Activated CD8-positive, alpha-beta T cell treated with anti-CD3 and anti-CD28 coated beads for 36 hours (primary cell): Measurements from ENCODE around the gene PTRH2. TPM values are rescaled to one million over a fixed set of nuclear protein-coding genes. Genes with fewer than 3 reads are reported as not detected.
A peak's percentile ranks its signal among the peaks of the same experiment; 100 is the strongest.

Experiments
- ATAC-seq: fragments of 200-7000 bp; cut with Tn5 transposase; one replicate; pipeline ENCODE4 v1.10.0; 2021; ENCODE audit warnings: mild to moderate bottlenecking, moderate library complexity
- CTCF ChIA-PET: fragments of 350-600 bp; sonication (Branson Sonifier 250); formaldehyde crosslinking; loops from one replicate; lab custom pipeline; 2021; ENCODE audit warnings: antibody characterized with exemption; lab: Charles Lee
- POLR2A ChIA-PET: fragments of 350-600 bp; sonication (Branson Sonifier 250); formaldehyde crosslinking; loops from one replicate; lab custom pipeline; 2021; ENCODE audit warnings: antibody characterized with exemption; lab: Charles Lee
- DNase-seq: peaks from one replicate; pipeline ENCODE4 v3.0.0-alpha.2; 2020
- H3K27ac Mint-ChIP-seq: one replicate; pipeline ENCODE4 v1.8.0; 2021; ENCODE audit warnings: mild to moderate bottlenecking, mixed read lengths
- H3K27me3 Mint-ChIP-seq: one replicate; pipeline ENCODE4 v1.8.0; 2021; ENCODE audit warnings: mixed read lengths
- H3K36me3 Mint-ChIP-seq: one replicate; pipeline ENCODE4 v1.8.0; 2021; ENCODE audit warnings: low read depth, mixed read lengths
- H3K4me1 Mint-ChIP-seq: one replicate; pipeline ENCODE4 v1.8.0; 2021; ENCODE audit warnings: low read depth, mixed read lengths
- H3K4me3 Mint-ChIP-seq: one replicate; pipeline ENCODE4 v1.8.0; 2021; ENCODE audit warnings: mild to moderate bottlenecking, moderate library complexity, mixed read lengths
- H3K9me3 Mint-ChIP-seq: one replicate; pipeline ENCODE4 v1.8.0; 2021; ENCODE audit warnings: mixed read lengths
- intact Hi-C: fragments of 100-400 bp; cut with micrococcal nuclease; formaldehyde crosslinking; loops from one replicate; pipeline ENCODE4 v1.10.0; 2022
- total RNA-seq, 2 experiments: library from RNA; stranded (reverse); gene quantifications; one replicate each; pipeline ENCODE4 v1.2.3, GENCODE V29; 2021
- TF ChIP-seq, protein P1 (sequence below): fragments of 200-600 bp; IDR thresholded peaks from one replicate; pipeline ENCODE4 v1.8.0; 2022; ENCODE audit warnings: antibody characterized with exemption, mild to moderate bottlenecking

The PTRH2 gene
- total RNA-seq, 2 experiments from 2014 or later, result 34.2 to 37.4 TPM

DNA sequence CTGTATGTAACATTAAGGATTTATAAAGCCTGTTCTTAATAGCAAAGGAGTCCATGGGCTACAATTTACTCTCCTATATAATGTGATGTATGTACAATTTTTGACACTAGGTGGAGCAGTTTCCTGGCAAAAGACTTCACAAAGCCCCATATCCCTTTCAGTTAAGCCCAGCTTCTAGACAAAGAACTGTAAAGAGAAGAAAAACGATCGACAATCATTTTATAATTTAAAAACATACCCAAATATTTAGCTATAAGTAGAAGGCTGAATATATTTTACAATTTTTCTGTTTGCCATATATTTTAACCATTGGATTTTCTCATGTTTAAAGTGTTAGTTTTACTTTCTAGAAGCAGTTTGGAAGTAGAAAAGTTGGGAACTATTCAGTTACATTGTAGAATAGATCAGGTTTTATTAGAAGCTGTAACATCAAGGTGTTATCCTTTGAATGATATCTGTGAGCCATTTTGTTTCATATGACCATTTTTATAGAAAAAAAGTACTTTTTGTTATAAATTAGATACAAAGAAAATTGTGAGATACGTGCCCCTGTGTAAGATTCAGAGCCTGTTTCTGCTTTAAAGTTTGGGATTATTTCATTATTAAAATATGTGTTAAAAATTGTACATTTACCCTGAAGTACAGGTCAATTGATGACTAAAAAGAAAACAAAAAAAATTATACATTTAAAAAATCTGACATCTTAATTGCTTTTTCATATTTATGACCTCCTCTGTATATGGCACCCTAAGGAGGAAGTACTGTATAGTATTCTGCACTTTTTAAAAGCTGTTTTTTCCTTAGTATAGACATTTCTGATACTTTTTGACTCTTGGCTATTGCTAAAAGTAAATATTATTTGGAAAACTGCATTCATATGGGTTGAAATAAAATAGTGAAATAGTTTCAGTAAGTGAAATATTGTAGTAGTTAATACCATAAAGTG, 46.6 kb upstream of the PTRH2 start:
- Mint-ChIP-seq H3K36me3 (peaks cover 30% of the 10 kb centered on the region), H3K27ac (peak overlapping the region; percentile 84), H3K4me3 (peak overlapping the region; percentile 50), H3K4me1 (peaks cover 61% of the 10 kb centered on the region), H3K9me3 (no peaks in the 10 kb centered on the region), H3K27me3 (no peaks in the 10 kb centered on the region)
- DNase-seq (peak; percentile 35), ATAC-seq (peak; percentile 76)
- TF ChIP-seq, protein P1, sequence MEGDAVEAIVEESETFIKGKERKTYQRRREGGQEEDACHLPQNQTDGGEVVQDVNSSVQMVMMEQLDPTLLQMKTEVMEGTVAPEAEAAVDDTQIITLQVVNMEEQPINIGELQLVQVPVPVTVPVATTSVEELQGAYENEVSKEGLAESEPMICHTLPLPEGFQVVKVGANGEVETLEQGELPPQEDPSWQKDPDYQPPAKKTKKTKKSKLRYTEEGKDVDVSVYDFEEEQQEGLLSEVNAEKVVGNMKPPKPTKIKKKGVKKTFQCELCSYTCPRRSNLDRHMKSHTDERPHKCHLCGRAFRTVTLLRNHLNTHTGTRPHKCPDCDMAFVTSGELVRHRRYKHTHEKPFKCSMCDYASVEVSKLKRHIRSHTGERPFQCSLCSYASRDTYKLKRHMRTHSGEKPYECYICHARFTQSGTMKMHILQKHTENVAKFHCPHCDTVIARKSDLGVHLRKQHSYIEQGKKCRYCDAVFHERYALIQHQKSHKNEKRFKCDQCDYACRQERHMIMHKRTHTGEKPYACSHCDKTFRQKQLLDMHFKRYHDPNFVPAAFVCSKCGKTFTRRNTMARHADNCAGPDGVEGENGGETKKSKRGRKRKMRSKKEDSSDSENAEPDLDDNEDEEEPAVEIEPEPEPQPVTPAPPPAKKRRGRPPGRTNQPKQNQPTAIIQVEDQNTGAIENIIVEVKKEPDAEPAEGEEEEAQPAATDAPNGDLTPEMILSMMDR, result peak; percentile 77
- ChIA-PET CTCF (interaction anchor here (0.6 to 5.6 kb wide), 27 partner anchors 8 to 283 kb away, joined by 3 to 108 read pairs (median 7); partner anchors contain the start of genes PTRH2, RPS6KB1, TUBD1 and VMP1), POLR2A (interaction anchor here (0.9 to 8.9 kb wide), 13 partner anchors 9 to 140 kb away, joined by 3 to 443 read pairs (median 7); partner anchors contain the start of genes PTRH2, RPS6KB1 and VMP1)
- intact Hi-C loops, result loop anchor here (2.0 to 5.0 kb wide), 2 partner anchors 33 to 94 kb away; no protein-coding TSS in a partner anchor

DNA sequence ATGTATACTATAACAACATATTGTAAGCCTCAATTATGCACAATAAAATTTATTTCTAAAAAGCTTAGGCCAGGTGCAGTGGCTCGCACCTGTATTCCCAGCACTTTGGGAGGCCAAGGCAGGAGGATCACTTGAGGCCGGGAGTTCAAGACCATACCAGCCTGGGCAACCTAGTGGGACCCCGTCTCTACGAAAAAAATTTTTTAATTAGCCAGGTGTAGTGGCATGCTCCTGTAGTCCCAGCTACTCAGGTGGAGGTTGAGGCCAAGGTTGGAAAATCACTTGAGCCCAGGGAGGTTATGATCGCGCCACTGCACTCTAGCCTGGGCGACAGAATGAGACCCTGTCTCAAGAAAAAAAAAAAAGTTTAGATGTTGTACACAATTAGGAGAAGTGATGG, 45.7 kb upstream of the PTRH2 start:
- intact Hi-C loops, result loop anchor here (2.0 to 5.0 kb wide), 2 partner anchors 34 to 94 kb away; no protein-coding TSS in a partner anchor
- no peaks in the 10 kb centered on the region for H3K9me3 Mint-ChIP-seq
- TF ChIP-seq, protein P1, result no peak
- peaks cover 57% of the 10 kb centered on the region for H3K4me1 Mint-ChIP-seq
- peak overlapping the region; percentile 84 for H3K27ac Mint-ChIP-seq
- no peak overlapping the region for H3K4me3 Mint-ChIP-seq
- H3K27me3 Mint-ChIP-seq, result no peaks in the 10 kb centered on the region
- ATAC-seq (no peak), DNase-seq (no peak)
- H3K36me3 Mint-ChIP-seq, result peaks cover 22% of the 10 kb centered on the region
- POLR2A ChIA-PET, result interaction anchor here (0.5 to 8.9 kb wide), 12 partner anchors 10 to 283 kb away, joined by 3 to 443 read pairs (median 6); partner anchors contain the start of genes PTRH2, RPS6KB1, TUBD1 and VMP1
- CTCF ChIA-PET, result interaction anchor here (0.6 to 5.6 kb wide), 19 partner anchors 9 to 288 kb away, joined by 3 to 108 read pairs (median 5); partner anchors contain the start of genes PTRH2 and VMP1

DNA sequence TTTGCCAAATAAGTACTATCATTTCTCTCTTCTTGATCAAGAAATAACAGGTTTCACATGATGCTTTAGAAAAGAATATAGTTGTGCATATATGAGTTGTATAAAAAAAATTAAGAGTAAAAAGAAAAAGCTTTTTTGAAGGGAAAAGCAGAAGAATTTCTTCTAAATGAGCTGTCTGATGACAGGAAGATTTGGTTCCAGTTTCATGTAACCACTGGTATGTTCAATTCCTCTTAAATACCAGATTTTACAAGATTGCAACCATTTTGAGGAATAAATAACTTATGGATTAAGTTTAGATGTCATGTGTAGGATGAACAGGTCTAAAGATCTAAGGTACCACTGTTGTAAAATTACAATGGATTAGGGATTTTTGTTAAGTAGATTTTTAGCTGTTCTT, 45.2 kb upstream of the PTRH2 start:
- DNase-seq (no peak), ATAC-seq (no peak)
- Mint-ChIP-seq H3K4me1 (peaks cover 53% of the 10 kb centered on the region), H3K36me3 (peaks cover 20% of the 10 kb centered on the region), H3K9me3 (no peaks in the 10 kb centered on the region), H3K27ac (peak overlapping the region; percentile 84), H3K27me3 (no peaks in the 10 kb centered on the region), H3K4me3 (no peak overlapping the region)
- TF ChIP-seq, protein P1, result no peak
- ChIA-PET POLR2A (interaction anchor here (0.5 to 8.9 kb wide), 11 partner anchors 11 to 283 kb away, joined by 3 to 443 read pairs (median 5); partner anchors contain the start of genes PTRH2, TUBD1 and VMP1), CTCF (interaction anchor here (0.8 to 5.6 kb wide), 16 partner anchors 10 to 435 kb away, joined by 3 to 108 read pairs (median 4); partner anchors contain the start of genes PTRH2 and VMP1)
- intact Hi-C loops, result loop anchor here (2.0 to 5.0 kb wide), 2 partner anchors 34 to 95 kb away; no protein-coding TSS in a partner anchor

- Mint-ChIP-seq H3K4me1 (peaks cover 51% of the 10 kb centered on the region), H3K36me3 (peaks cover 19% of the 10 kb centered on the region), H3K27me3 (no peaks in the 10 kb centered on the region), H3K27ac (peak overlapping the region; percentile 84), H3K9me3 (no peaks in the 10 kb centered on the region), H3K4me3 (no peak overlapping the region)
- ATAC-seq (peak; percentile 32), DNase-seq (no peak)
- POLR2A ChIA-PET, result interaction anchor here (0.7 to 8.9 kb wide), 7 partner anchors 11 to 91 kb away, joined by 3 to 443 read pairs (median 39); partner anchors contain the start of genes PTRH2 and VMP1
- CTCF ChIA-PET, result interaction anchor here (0.8 to 5.6 kb wide), 14 partner anchors 12 to 435 kb away, joined by 3 to 108 read pairs (median 4); partner anchors contain the start of genes PTRH2 and VMP1
- intact Hi-C loops, result loop anchor here (2.0 to 5.0 kb wide), 2 partner anchors 35 to 95 kb away; no protein-coding TSS in a partner anchor
- TF ChIP-seq, protein P1, result no peak
Measured at GRCh38 chr17:59751955-59752413, 44.8 kb upstream of the PTRH2 start.
